Measurements from ENCODE around the gene PRDM11.
A peak's percentile ranks its signal among the peaks of the same experiment; 100 is the strongest.

Gene PRDM11

GRCh38 chr11:45274206-45274605 lies 127.8 kb downstream of the PRDM11 start:
- H3K27ac ChIP-seq = no peak overlapping the region
- TF ChIP-seq, protein P1, sequence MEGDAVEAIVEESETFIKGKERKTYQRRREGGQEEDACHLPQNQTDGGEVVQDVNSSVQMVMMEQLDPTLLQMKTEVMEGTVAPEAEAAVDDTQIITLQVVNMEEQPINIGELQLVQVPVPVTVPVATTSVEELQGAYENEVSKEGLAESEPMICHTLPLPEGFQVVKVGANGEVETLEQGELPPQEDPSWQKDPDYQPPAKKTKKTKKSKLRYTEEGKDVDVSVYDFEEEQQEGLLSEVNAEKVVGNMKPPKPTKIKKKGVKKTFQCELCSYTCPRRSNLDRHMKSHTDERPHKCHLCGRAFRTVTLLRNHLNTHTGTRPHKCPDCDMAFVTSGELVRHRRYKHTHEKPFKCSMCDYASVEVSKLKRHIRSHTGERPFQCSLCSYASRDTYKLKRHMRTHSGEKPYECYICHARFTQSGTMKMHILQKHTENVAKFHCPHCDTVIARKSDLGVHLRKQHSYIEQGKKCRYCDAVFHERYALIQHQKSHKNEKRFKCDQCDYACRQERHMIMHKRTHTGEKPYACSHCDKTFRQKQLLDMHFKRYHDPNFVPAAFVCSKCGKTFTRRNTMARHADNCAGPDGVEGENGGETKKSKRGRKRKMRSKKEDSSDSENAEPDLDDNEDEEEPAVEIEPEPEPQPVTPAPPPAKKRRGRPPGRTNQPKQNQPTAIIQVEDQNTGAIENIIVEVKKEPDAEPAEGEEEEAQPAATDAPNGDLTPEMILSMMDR (IDR thresholded peaks at IDR 0.05; ENCODE audit: low read depth, low read length, missing control alignments) = no peak
- no peak for DNase-seq
- peaks cover 7% of the 10 kb centered on the region for H3K27me3 ChIP-seq (replicated peaks)
- H3K4me3 ChIP-seq (ENCODE audit: low read depth, low read length) = no peak overlapping the region
- no peaks in the 10 kb centered on the region for H3K36me3 ChIP-seq (replicated peaks)
- in situ Hi-C loops (cut with HindIII; ENCODE audit: low pct_ligation_motif_present, low sequenced_read_pairs) = no loop called here

DNA sequence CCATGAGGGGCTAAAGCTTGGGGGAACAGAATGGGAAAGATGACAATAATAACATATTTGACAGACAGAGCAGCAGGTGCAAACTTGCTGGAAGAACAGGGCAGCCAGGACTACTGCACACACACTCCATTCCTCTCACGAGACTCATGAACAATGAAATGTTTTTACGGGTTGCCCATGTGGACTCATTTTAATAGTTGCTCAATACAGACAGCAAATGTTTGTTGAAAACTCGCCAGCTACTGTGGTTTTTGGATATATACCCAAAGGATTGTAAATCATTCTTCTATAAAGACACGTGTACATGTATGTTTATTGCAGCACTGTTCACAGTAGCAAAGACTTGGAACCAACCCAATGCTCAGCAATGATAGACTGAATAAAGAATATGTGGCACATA lies 129.4 kb downstream of the PRDM11 start:
- TF ChIP-seq, protein P1 (IDR thresholded peaks at IDR 0.05; ENCODE audit: low read depth, low read length, missing control alignments) = no peak
- H3K4me3 ChIP-seq (ENCODE audit: low read depth, low read length) = no peak overlapping the region
- H3K27me3 ChIP-seq (replicated peaks) = peaks cover 1% of the 10 kb centered on the region
- DNase-seq = no peak
- in situ Hi-C loops (cut with HindIII; ENCODE audit: low pct_ligation_motif_present, low sequenced_read_pairs) = no loop called here
- H3K27ac ChIP-seq = no peak overlapping the region
- no peaks in the 10 kb centered on the region for H3K36me3 ChIP-seq (replicated peaks)

- Histone ChIP-seq H3K27me3 (replicated peaks) (peaks cover 1% of the 10 kb centered on the region), H3K36me3 (replicated peaks) (no peaks in the 10 kb centered on the region), H3K4me3 (ENCODE audit: low read depth, low read length) (no peak overlapping the region), H3K27ac (no peak overlapping the region)
- in situ Hi-C loops (cut with HindIII; ENCODE audit: low pct_ligation_motif_present, low sequenced_read_pairs) = no loop called here
- DNase-seq = peak; percentile 6
- TF ChIP-seq, protein P1 (IDR thresholded peaks at IDR 0.05; ENCODE audit: low read depth, low read length, missing control alignments) = no peak
Observed at GRCh38 chr11:45278714-45279113, 132.3 kb downstream of the PRDM11 start.

DNA sequence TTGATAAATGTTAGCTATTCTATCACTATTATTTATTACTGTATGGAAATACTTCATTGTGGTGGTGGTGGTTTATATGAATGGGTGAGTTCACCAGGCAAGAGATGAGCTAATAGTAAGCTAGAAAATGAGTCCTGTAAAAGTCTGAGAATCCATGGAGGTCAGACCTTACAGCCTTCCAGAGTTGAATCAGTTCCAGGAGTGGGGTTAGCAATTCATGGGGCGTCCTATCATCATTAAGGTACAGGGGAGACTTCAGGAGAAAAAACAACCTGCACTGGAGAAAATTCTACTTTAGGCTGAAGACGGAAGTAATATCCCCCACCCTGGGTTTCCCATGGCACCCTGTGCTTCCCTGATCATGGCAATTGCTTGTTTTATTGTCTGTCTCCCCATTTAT lies 133.2 kb downstream of the PRDM11 start:
- Histone ChIP-seq H3K36me3 (replicated peaks) (no peaks in the 10 kb centered on the region), H3K27ac (no peak overlapping the region), H3K4me3 (ENCODE audit: low read depth, low read length) (no peak overlapping the region), H3K27me3 (replicated peaks) (peaks cover 6% of the 10 kb centered on the region)
- in situ Hi-C loops (cut with HindIII; ENCODE audit: low pct_ligation_motif_present, low sequenced_read_pairs) = no loop called here
- TF ChIP-seq, protein P1 (IDR thresholded peaks at IDR 0.05; ENCODE audit: low read depth, low read length, missing control alignments) = no peak
- DNase-seq = no peak

- in situ Hi-C loops (cut with HindIII; ENCODE audit: low pct_ligation_motif_present, low sequenced_read_pairs) = no loop called here
- no peak overlapping the region for H3K4me3 ChIP-seq (ENCODE audit: low read depth, low read length)
- no peak overlapping the region for H3K27ac ChIP-seq
- H3K36me3 ChIP-seq (replicated peaks) = no peaks in the 10 kb centered on the region
- peak; percentile 39 for DNase-seq
- H3K27me3 ChIP-seq (replicated peaks) = peaks cover 14% of the 10 kb centered on the region
- TF ChIP-seq, protein P1 (IDR thresholded peaks at IDR 0.05; ENCODE audit: low read depth, low read length, missing control alignments) = no peak
Observed at GRCh38 chr11:45280449-45280848, 134.0 kb downstream of the PRDM11 start.

- Histone ChIP-seq H3K27ac (no peak overlapping the region), H3K27me3 (replicated peaks) (peaks cover 29% of the 10 kb centered on the region), H3K4me3 (ENCODE audit: low read depth, low read length) (no peak overlapping the region), H3K36me3 (replicated peaks) (no peaks in the 10 kb centered on the region)
- no peak for DNase-seq
- TF ChIP-seq, protein P1 (IDR thresholded peaks at IDR 0.05; ENCODE audit: low read depth, low read length, missing control alignments) = no peak
- in situ Hi-C loops (cut with HindIII; ENCODE audit: low pct_ligation_motif_present, low sequenced_read_pairs) = no loop called here
Observed at GRCh38 chr11:45282081-45282480, 135.6 kb downstream of the PRDM11 start.
